Activated CD4-positive, alpha-beta T cell treated with anti-CD3 and anti-CD28 coated beads for 48 hours (primary cell): Measurements from ENCODE around the gene ARRDC5.
"Not testable (repeated sequence)": the region's sequence is repeated elsewhere in the genome, so short reads cannot be mapped to it uniquely, and the experiment has no call there.

Experiments
- DNase-seq: peaks from one replicate; pipeline ENCODE4 v3.0.0-alpha.2; 2020

ARRDC5 gene

GRCh38 chr19:4909897-4910593, 7.3 kb upstream of the ARRDC5 start:
- DNase-seq: peak; percentile 97

DNA sequence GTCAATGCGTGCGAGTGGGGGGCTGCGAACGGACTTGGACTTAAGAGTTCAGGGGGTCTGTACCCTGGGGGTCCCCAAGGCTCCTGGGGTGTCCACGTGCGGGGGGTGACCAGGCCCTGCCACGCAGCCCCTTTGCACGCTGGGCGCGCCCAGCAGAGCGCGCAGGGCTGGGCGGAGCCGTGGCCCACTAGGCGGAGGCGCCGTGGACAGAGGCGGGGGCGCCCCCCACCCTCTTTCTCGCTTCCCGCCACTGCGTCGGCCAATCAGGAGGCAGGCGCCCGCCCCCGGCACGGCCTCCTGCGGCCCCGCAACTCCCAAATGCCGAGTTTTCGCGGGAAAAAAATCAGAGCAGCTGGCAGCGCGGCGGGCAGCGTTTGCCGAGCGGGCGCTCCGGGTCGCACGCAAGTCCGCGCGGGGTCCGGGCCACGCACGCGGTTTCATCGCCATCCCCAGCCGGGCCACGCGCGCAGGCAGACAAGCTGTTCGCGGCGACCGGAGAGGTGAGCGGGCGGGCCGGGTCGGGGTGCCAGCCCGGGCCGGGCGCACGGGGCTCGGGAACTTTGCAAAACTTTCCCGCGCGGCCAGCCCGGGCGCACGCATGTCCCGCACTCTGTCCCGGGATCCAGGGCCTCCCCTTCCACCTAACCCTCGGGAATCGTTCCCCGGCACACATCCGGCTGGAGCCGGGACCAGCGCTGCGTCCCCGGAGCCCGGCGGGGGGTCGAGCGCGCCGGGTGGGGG, 6.6 kb upstream of the ARRDC5 start, which contains the start of gene UHRF1:
Gene UHRF1 (plus strand): TSS at position 346 of the 741 bp plus-strand sequence. CDS start 1,385 bp downstream, outside the sequence.
- DNase-seq: peak; percentile 89

- no peak for DNase-seq
Observed at GRCh38 chr19:4908781-4909155, 6.1 kb upstream of the ARRDC5 start.

GRCh38 chr19:4908360-4908759, 5.7 kb upstream of the ARRDC5 start:
- no peak for DNase-seq

GRCh38 chr19:4906963-4907362, 4.3 kb upstream of the ARRDC5 start:
- DNase-seq: no peak

DNA sequence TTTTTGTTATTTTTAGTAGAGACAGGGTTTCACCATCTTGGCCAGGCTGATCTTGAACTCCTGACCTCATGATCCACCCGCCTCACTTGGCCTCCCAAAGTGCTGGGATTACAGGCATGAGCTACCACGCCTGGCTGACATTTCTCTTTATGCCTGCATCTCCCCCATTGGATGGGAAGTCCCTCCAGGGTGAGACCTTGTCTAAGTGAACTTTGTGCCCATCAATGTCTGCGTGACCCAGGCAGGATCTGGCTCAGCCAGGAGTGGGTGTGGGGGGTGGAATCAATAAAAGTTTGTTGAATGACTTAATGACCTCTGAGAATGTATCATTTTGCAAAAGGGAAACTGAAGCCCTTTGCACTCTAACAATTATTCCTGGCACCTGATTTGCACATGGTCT, 1.8 kb upstream of the ARRDC5 start:
- no peak for DNase-seq

DNA sequence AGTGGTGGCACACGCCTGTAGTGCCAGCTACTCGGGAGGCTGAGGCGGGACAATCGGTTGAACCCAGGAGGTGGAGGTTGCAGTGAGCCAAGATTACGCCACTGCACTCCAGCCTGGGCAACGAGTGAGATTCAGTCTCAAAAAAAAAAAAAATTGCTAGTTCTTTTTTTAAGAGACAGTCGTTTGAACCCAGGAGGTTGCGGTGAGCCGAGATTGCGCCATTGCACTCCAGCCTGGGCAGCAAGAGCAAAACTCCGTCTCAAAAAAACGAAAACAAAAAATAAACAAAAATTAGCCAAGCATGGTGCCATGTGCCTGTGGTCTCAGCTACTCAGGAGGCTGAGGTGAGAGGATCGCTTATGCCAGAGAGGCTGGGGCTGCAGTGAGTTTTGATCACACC, 1.8 kb downstream of the ARRDC5 start:
- DNase-seq: not testable (repeated sequence)

DNA sequence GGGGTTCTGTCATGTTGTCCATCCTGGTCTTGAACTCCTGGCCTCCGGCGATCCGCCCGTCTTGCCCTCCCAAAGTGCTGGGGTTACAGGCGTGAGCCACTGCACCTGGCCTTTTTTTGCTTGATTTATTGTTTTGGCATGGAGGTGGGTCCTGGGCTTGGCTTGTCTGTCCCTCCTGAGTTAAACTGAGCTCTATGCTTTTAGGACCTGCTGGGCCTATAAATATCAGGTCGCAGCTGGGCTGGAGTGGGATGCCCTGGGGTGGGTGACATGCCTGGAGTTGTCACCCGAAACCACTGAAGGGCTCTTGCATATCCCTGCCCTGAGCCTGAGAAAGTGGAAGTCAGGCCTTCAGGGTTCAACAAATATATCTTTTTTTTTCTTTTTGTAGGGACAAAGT, 5.5 kb downstream of the ARRDC5 start:
- no peak for DNase-seq

GRCh38 chr19:4896372-4896771, 6.3 kb downstream of the ARRDC5 start:
- no peak for DNase-seq

DNA sequence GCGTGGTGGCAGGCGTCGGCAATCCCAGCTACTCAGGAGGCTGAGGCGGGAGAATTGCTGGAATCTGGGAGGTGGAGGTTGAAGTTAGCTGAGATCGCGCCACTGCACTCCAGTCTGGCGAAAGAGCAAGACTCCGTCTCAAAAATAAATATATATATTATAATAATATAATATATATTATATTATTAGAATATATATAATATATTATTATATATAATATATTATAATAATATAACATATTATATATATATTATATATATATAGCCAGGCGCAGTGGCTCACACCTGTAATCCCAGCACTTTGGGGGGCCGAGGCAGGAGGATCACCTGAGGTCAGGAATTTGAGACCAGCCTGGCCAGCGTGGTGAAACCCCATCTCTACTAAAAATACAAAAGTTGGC, 9.7 kb downstream of the ARRDC5 start:
- not testable (repeated sequence) for DNase-seq

DNA sequence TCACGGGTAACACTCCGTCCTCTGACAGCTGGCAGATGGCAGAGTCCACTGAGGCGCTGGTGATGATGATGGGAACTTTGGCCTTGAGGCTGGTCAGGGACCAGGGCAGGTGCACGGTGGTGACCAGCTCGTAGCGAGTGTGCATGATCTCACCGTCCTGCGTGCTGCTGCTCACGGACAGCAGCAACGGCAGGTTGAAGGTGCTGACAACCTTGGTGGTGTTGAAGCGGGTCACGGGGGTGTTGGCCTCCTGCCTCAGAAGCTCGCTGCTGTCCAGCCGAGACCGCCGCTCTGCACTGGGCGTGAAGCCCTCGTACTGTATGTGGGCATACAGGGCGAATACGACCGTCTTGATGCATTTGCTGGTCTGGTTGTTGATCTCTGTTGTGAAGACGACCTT, 11.6 kb downstream of the ARRDC5 start:
- no peak for DNase-seq

GRCh38 chr19:4889034-4889815, 13.5 kb downstream of the ARRDC5 start:
- no peak for DNase-seq

GRCh38 chr19:4887803-4888202, 14.9 kb downstream of the ARRDC5 start:
- not testable (repeated sequence) for DNase-seq

- DNase-seq: not testable (repeated sequence)
Observed at GRCh38 chr19:4884993-4885392, 17.7 kb downstream of the ARRDC5 start.

GRCh38 chr19:4882874-4883273, 19.8 kb downstream of the ARRDC5 start:
- not testable (repeated sequence) for DNase-seq

DNA sequence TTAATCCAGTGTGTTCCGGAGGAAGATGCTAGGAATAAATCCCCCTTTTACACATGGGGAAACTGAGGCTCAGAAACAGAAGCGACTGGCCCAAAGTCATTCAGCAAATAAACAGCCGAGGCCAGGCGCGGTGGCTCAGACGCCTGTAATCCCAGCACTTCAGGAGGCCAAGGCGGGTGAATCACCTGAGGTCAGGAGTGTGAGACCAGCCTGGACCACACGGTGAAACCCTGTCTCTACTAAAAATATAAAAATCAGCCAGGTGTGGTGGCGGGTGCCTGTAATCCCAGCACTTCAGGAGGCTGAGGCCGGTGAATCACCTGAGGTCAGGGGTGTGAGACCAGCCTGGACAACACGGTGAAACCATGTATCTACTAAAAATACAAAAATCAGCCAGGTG, 23.7 kb downstream of the ARRDC5 start:
- DNase-seq: no peak

- peak; percentile 24 for DNase-seq
Observed at GRCh38 chr19:4878491-4878968, 24.2 kb downstream of the ARRDC5 start.

- DNase-seq: no peak
Observed at GRCh38 chr19:4877753-4878490, 24.8 kb downstream of the ARRDC5 start.

DNA sequence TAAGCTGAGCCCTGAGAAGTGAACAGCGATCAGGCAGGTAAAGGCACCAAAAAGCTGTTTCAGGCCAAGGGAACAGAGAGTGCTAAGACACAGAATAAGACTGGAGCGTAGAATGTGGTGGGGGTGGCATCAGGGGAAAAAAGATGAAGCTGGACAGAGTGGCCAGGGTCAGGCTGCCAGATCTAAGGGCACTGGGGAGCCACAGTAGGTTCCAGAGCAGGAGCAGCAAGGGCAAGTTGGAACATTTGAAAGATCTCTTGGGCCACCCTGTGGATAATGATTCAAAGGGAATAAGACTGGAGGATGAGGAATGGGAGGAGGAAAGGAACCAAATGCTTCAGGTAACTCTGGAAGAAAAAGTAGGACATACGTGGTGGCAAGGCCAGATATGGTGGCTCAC, 28.8 kb downstream of the ARRDC5 start:
- DNase-seq: no peak

DNA sequence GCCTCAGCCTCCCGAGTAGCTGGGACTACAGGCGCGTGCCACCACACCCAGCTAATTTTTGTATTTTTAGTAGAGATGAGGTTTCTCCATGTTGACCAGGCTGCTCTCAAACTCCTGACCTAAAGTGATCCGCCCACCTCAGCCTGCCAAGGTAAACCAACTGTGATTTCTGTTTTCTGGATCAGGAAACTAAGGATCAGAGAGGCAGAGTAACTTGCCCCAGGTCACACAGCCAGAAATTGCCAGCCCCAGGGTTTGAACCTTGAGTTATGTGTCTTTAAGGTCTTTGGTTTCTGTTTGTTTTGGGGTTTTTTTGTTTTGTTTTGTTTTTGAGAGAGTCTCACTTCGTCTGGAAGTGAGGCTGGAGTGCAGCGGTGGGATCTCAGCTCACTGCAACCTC, 31.0 kb downstream of the ARRDC5 start:
- DNase-seq: no peak

GRCh38 chr19:4870025-4870700, 32.5 kb downstream of the ARRDC5 start:
- peak; percentile 42 for DNase-seq

GRCh38 chr19:4868286-4868834, 34.3 kb downstream of the ARRDC5 start:
- no peak for DNase-seq
